Fibroblast of lung (primary cell): ENCODE measurements around the gene TLE6. TPM values are rescaled to one million over a fixed set of nuclear protein-coding genes. Genes with fewer than 3 reads are reported as not detected.
"Not testable (repeated sequence)": the region's sequence is repeated elsewhere in the genome, so short reads cannot be mapped to it uniquely, and the experiment has no call there.

Experiments
- DNase-seq, 2 donors: peaks; one replicate each; pipeline versions ENCODE4 v3.0.0 to v3.0.0-alpha.2; 2010; ENCODE audit warnings: low read depth in 2 of 2
- H2AFZ ChIP-seq: 2 replicates; pipeline ENCODE4 v1.5.1; 2012; ENCODE audit warnings: low read length, control low read depth, inconsistent platforms
- H3K27ac ChIP-seq: 2 replicates; pipeline ENCODE4 v1.5.1; 2011; ENCODE audit warnings: low read length, control low read depth; ENCODE audit not compliant: insufficient read depth
- H3K27me3 ChIP-seq: 2 replicates; pipeline ENCODE4 v1.5.1; 2011; ENCODE audit warnings: mild to moderate bottlenecking, low read length; ENCODE audit not compliant: control insufficient read depth, insufficient read depth
- H3K36me3 ChIP-seq: 2 replicates; pipeline ENCODE4 v1.5.1; 2011; ENCODE audit warnings: low read length; ENCODE audit not compliant: control insufficient read depth, insufficient read depth
- H3K4me1 ChIP-seq: 2 replicates; pipeline ENCODE4 v1.5.1; 2011; ENCODE audit warnings: low read length; ENCODE audit not compliant: control insufficient read depth, insufficient read depth; ENCODE audit errors: extremely low read depth
- H3K4me2 ChIP-seq: 2 replicates; pipeline ENCODE4 v1.5.1; 2011; ENCODE audit warnings: low read length, control low read depth; ENCODE audit not compliant: insufficient read depth; ENCODE audit errors: extremely low read depth
- H3K4me3 ChIP-seq, 4 experiments: fragments of 200-600 bp in 1 of 4; sonication (generic) in 1 of 4; replicated peaks in 1 of 4; 2 replicates each; pipeline ENCODE4 v1.5.1; 2011 to 2016; ENCODE audit warnings: low read length in 4 of 4, low read depth in 3 of 4, mild to moderate bottlenecking in 3 of 4, control low read depth in 2 of 4, inconsistent platforms in 1 of 4, mixed read lengths in 1 of 4; ENCODE audit not compliant: insufficient read depth in 1 of 4; ENCODE audit errors: control extremely low read depth in 1 of 4
- H3K79me2 ChIP-seq: 2 replicates; pipeline ENCODE4 v1.5.1; 2012; ENCODE audit warnings: mild to moderate bottlenecking, low read length, inconsistent platforms; ENCODE audit not compliant: control insufficient read depth, insufficient read depth
- H3K9ac ChIP-seq: 2 replicates; pipeline ENCODE4 v1.5.1; 2011; ENCODE audit warnings: mild to moderate bottlenecking, low read length, control low read depth; ENCODE audit not compliant: insufficient read depth
- H3K9me3 ChIP-seq: 2 replicates; pipeline ENCODE4 v1.5.1; 2012; ENCODE audit warnings: low read depth, low read length; ENCODE audit not compliant: control insufficient read depth, insufficient read depth
- H4K20me1 ChIP-seq: 2 replicates; pipeline ENCODE4 v1.5.1; 2011; ENCODE audit warnings: low read length; ENCODE audit not compliant: control insufficient read depth, insufficient read depth; ENCODE audit errors: extremely low read depth
- CTCF ChIP-seq, 2 donors: IDR thresholded peaks in 1 of 2; conservative IDR thresholded peaks in 1 of 2; 1 replicate in 1 of 2; 2 replicates in 1 of 2; pipeline ENCODE4 v1.5.1; 2011 to 2012; ENCODE audit warnings: low read length in 2 of 2, control low read depth in 1 of 2, inconsistent platforms in 1 of 2, low read depth in 1 of 2, mild to moderate bottlenecking in 1 of 2
- EZH2 ChIP-seq: IDR thresholded peaks from 2 replicates; pipeline ENCODE4 v1.5.1; 2012; ENCODE audit warnings: low read length, control low read depth, mild to moderate bottlenecking; ENCODE audit errors: missing control alignments
- polyA plus RNA-seq, 2 donors: library from polyadenylated mRNA; depleted of rRNA in 1 of 2; stranded (reverse) in 1 of 2; unstranded in 1 of 2; fragments of >200 nt; gene quantifications; 2 replicates each; pipeline ENCODE4 v1.2.1, GENCODE V29; 2011 to 2012; ENCODE audit warnings: missing spikeins in 1 of 2
- total RNA-seq: library from RNA; depleted of rRNA; stranded (reverse); fragments of >200 nt; gene quantifications from 2 replicates; pipeline ENCODE4 v1.2.1, GENCODE V29; 2014

The TLE6 gene
- total and polyA plus RNA-seq, 2 donors (not counting 1 experiment from before 2014, with no cell fraction given) = 0.56 to 1.7 TPM

DNA sequence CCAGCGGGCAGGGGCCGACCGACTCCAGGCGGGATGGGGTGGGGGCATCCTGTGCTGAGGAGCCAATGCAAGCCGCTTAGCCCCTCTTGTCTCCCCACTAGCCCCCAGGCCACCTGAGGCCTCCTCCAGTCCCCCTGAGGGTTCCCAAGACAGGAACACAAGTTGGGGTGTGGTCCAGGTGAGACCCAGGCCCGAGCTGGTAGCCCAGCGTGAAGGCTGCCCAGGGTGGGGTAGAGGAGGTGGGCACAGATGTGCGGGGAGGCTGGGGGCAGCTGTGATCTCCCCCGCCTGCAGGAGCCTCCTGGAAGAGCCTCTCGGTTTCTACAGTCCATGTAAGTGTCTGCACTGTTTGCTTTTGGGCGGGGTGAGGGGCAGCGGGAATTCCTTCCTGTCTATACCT lies 10.4 kb downstream of the TLE6 start:
- Histone ChIP-seq H3K9me3 (no peaks in the 10 kb centered on the region), H3K27ac (no peak overlapping the region), H3K4me3 (no peak overlapping the region), H4K20me1 (peaks cover 1% of the 10 kb centered on the region), H3K9ac (no peak overlapping the region), H3K4me2 (no peak overlapping the region), H3K4me1 (peaks cover 8% of the 10 kb centered on the region), H2AFZ (no peak overlapping the region), H3K27me3 (peaks cover 7% of the 10 kb centered on the region), H3K79me2 (no peaks in the 10 kb centered on the region), H3K36me3 (no peaks in the 10 kb centered on the region)
- TF ChIP-seq CTCF (conservative IDR thresholded peaks at IDR 0.05 in 1 of 2, IDR thresholded peaks at IDR 0.05 in 1 of 2; ENCODE audit: low read depth in 1 of 2, low read length in 2 of 2) = no peak
- TF ChIP-seq EZH2 = no peak
- DNase-seq = no peak

- no peak overlapping the region for H3K4me3 ChIP-seq
- H3K9ac ChIP-seq = no peak overlapping the region
- H3K79me2 ChIP-seq = no peaks in the 10 kb centered on the region
- no peak for TF ChIP-seq EZH2
- no peak for TF ChIP-seq CTCF (conservative IDR thresholded peaks at IDR 0.05 in 1 of 2, IDR thresholded peaks at IDR 0.05 in 1 of 2; ENCODE audit: low read depth in 1 of 2, low read length in 2 of 2)
- H3K27ac ChIP-seq = no peak overlapping the region
- H4K20me1 ChIP-seq = peaks cover 1% of the 10 kb centered on the region
- no peaks in the 10 kb centered on the region for H3K36me3 ChIP-seq
- H2AFZ ChIP-seq = no peak overlapping the region
- H3K4me2 ChIP-seq = no peak overlapping the region
- DNase-seq = no peak
- H3K27me3 ChIP-seq = peaks cover 7% of the 10 kb centered on the region
- peaks cover under 1% of the 10 kb centered on the region for H3K4me1 ChIP-seq
- H3K9me3 ChIP-seq = no peaks in the 10 kb centered on the region
Observed at GRCh38 chr19:2988568-2988967, 11.2 kb downstream of the TLE6 start.

GRCh38 chr19:2989236-2989946 lies 12.0 kb downstream of the TLE6 start:
- TF ChIP-seq EZH2 (no peak), CTCF (conservative IDR thresholded peaks at IDR 0.05 in 1 of 2, IDR thresholded peaks at IDR 0.05 in 1 of 2; ENCODE audit: low read depth in 1 of 2, low read length in 2 of 2) (no peak)
- Histone ChIP-seq H4K20me1 (peaks cover 1% of the 10 kb centered on the region), H3K4me2 (no peak overlapping the region), H3K4me3 (no peak overlapping the region), H3K9ac (no peak overlapping the region), H3K9me3 (no peaks in the 10 kb centered on the region), H3K27me3 (peaks cover 7% of the 10 kb centered on the region), H3K36me3 (no peaks in the 10 kb centered on the region), H3K79me2 (no peaks in the 10 kb centered on the region), H2AFZ (no peak overlapping the region), H3K4me1 (no peaks in the 10 kb centered on the region), H3K27ac (no peak overlapping the region)
- no peak for DNase-seq

DNA sequence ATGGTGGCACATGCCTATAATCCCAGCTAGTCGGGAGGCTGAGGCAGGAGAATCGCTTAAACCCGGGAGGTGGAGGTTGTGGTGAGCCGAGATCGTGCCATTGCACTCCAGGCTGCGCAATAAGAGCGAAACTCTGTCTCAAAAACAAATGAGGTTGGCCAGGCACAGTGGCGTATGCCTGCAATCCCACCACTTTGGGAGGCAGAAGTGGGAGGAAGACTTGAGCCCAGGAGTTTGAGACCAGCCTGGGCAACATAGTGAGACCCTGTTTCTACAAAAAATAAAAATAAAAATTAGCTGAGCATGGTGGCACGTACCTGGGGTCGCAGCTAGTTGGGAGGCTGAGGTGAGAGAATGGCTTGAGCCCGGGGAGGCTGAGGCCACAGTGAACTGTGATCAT lies 15.0 kb downstream of the TLE6 start:
- not testable (repeated sequence) for H3K4me2 ChIP-seq, H3K27ac ChIP-seq, DNase-seq, H3K9ac ChIP-seq, H3K79me2 ChIP-seq, H3K9me3 ChIP-seq, H3K27me3 ChIP-seq, H4K20me1 ChIP-seq, H3K4me1 ChIP-seq, H3K36me3 ChIP-seq, H2AFZ ChIP-seq, H3K4me3 ChIP-seq
